ENCODE data around the gene IQSEC1. TPM values are rescaled to one million over a fixed set of nuclear protein-coding genes. Genes with fewer than 3 reads are reported as not detected.

Gene IQSEC1
- total and polyA plus RNA-seq, 2 donors (not counting 3 experiments of a cell fraction or from before 2014, with no cell fraction given) = 5.2 to 18.0 TPM

DNA sequence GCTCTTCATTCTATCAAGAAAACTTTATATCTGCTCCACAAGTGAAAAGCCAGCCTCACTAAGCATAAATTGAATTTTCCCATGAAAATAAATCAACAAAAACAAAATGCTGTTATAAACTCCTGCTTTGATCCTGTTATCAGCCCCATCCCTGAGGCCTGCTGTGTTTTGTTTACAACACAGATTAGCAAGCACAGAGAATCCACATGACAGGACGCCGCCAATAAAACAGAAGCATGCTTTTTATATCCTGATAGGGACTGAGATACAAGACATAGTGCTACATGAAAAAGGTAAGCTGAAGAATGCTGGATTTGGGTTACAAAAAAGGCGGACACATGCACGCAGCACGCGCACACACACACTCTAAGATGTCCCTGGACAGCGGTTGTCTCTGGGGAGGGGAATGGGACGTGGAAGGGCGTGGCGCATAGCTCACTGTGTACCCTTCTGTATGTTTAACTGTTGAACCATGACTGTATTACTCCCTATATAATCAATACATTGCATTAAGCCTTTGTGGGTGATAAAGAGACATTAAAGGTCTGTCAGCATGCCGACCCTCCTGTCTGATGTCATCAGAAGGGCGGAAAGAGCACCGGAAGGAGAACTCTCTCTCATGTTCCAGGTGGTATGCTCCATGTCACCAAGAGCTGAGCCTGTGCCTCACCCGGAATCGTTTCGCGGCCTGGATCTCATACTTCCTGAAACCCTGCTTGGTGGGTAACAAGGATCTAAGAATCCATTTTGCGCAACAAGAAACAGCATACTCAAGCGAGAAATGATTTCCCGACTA is 93.9 kb downstream of the IQSEC1 start:
- Histone ChIP-seq H3K4me1 (ENCODE audit: control insufficient read depth, extremely low read depth, insufficient read depth, low read length) (no peaks in the 10 kb centered on the region), H3K9me1 (replicated peaks; ENCODE audit: control insufficient read depth, extremely low read depth, insufficient read depth, low read length) (no peaks in the 10 kb centered on the region), H3K27ac (ENCODE audit: insufficient read depth, low read depth, low read length) (no peak overlapping the region), H3K9ac (replicated peaks; ENCODE audit: extremely low read depth, insufficient read depth, low read length) (no peak overlapping the region), H3K4me2 (ENCODE audit: insufficient read depth, low read length) (no peak overlapping the region), H3K79me2 (ENCODE audit: control insufficient read depth, insufficient read depth, low read length) (no peaks in the 10 kb centered on the region), H4K20me1 (replicated peaks; ENCODE audit: control insufficient read depth, extremely low read depth, insufficient read depth, low read length) (no peaks in the 10 kb centered on the region), H3K36me3 (ENCODE audit: control insufficient read depth in 2 of 2, extremely low read depth in 1 of 2, insufficient read depth in 2 of 2, low read length in 2 of 2) (no peaks in the 10 kb centered on the region), H3K9me3 (replicated peaks; ENCODE audit: control insufficient read depth, insufficient read depth, low read length) (no peaks in the 10 kb centered on the region), H3K4me3 (replicated peaks in 1 of 3; ENCODE audit: insufficient read depth in 1 of 3, low read depth in 1 of 3, low read length in 3 of 3) (no peak overlapping the region), H2AFZ (ENCODE audit: low read depth, low read length) (no peak overlapping the region), H3K27me3 (ENCODE audit: control insufficient read depth in 2 of 2, insufficient read depth in 2 of 2, low read length in 2 of 2) (peaks cover 5 to 15% of the 10 kb centered on the region in 2 experiments)
- dilution Hi-C loops (cut with MboI; ENCODE audit: extremely low pct_ligation_motif_present, low sequenced_read_pairs) = no loop called here
- intact Hi-C loops (cut with micrococcal nuclease) = no loop called here
- TF ChIP-seq MYC (IDR thresholded peaks at IDR 0.05; ENCODE audit: low read depth, low read length) (no peak), EZH2 (IDR thresholded peaks at IDR 0.05; ENCODE audit: borderline replicate concordance, low read depth, low read length, severe bottlenecking) (no peak), POLR2AphosphoS5 (IDR thresholded peaks at IDR 0.05; ENCODE audit: insufficient read depth, low read depth, low read length) (no peak), GATA2 (IDR thresholded peaks at IDR 0.05; ENCODE audit: insufficient read depth, insufficient read length, low read depth, low read length) (no peak), FOS (IDR thresholded peaks at IDR 0.05; ENCODE audit: borderline replicate concordance, insufficient read depth, low read length) (no peak), JUN (IDR thresholded peaks at IDR 0.05; ENCODE audit: borderline replicate concordance, insufficient read depth, insufficient read length, low read depth) (no peak), POLR2A (IDR thresholded peaks at IDR 0.05; ENCODE audit: low read depth, low read length) (no peak)
- TF ChIP-seq, protein P1, sequence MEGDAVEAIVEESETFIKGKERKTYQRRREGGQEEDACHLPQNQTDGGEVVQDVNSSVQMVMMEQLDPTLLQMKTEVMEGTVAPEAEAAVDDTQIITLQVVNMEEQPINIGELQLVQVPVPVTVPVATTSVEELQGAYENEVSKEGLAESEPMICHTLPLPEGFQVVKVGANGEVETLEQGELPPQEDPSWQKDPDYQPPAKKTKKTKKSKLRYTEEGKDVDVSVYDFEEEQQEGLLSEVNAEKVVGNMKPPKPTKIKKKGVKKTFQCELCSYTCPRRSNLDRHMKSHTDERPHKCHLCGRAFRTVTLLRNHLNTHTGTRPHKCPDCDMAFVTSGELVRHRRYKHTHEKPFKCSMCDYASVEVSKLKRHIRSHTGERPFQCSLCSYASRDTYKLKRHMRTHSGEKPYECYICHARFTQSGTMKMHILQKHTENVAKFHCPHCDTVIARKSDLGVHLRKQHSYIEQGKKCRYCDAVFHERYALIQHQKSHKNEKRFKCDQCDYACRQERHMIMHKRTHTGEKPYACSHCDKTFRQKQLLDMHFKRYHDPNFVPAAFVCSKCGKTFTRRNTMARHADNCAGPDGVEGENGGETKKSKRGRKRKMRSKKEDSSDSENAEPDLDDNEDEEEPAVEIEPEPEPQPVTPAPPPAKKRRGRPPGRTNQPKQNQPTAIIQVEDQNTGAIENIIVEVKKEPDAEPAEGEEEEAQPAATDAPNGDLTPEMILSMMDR (IDR thresholded peaks at IDR 0.05; ENCODE audit: extremely low read depth in 1 of 2, insufficient read depth in 1 of 2, low read depth in 1 of 2, low read length in 2 of 2) = no peak
- TF ChIP-seq, protein P2, sequence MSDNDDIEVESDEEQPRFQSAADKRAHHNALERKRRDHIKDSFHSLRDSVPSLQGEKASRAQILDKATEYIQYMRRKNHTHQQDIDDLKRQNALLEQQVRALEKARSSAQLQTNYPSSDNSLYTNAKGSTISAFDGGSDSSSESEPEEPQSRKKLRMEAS (IDR thresholded peaks at IDR 0.05; ENCODE audit: insufficient read depth, insufficient read length) = no peak
- DNase-seq (ENCODE audit: low read depth, low spot score) (no peak), FAIRE-seq (no peak)
- ChIA-PET CTCF (interaction anchor here (2.2 kb wide), 1 partner anchor 16 kb away, joined by 8 read pairs; no protein-coding TSS in a partner anchor), POLR2A (no interaction called here)
- no TSS peak for BruUV-seq (replicated peaks)
